Fibroblast of lung (primary cell): ENCODE results near the gene PUM2. TPM values are rescaled to one million over a fixed set of nuclear protein-coding genes. Genes with fewer than 3 reads are reported as not detected.
"Not testable (repeated sequence)": the region's sequence is repeated elsewhere in the genome, so short reads cannot be mapped to it uniquely, and the experiment has no call there.

Source experiments
- DNase-seq, 2 donors: peaks; one replicate each; pipeline versions ENCODE4 v3.0.0 to v3.0.0-alpha.2; 2010; ENCODE audit warnings: low read depth in 2 of 2
- H2AFZ ChIP-seq: 2 replicates; pipeline ENCODE4 v1.5.1; 2012; ENCODE audit warnings: low read length, control low read depth, inconsistent platforms
- H3K27ac ChIP-seq: 2 replicates; pipeline ENCODE4 v1.5.1; 2011; ENCODE audit warnings: low read length, control low read depth; ENCODE audit not compliant: insufficient read depth
- H3K27me3 ChIP-seq: 2 replicates; pipeline ENCODE4 v1.5.1; 2011; ENCODE audit warnings: mild to moderate bottlenecking, low read length; ENCODE audit not compliant: control insufficient read depth, insufficient read depth
- H3K36me3 ChIP-seq: 2 replicates; pipeline ENCODE4 v1.5.1; 2011; ENCODE audit warnings: low read length; ENCODE audit not compliant: control insufficient read depth, insufficient read depth
- H3K4me1 ChIP-seq: 2 replicates; pipeline ENCODE4 v1.5.1; 2011; ENCODE audit warnings: low read length; ENCODE audit not compliant: control insufficient read depth, insufficient read depth; ENCODE audit errors: extremely low read depth
- H3K4me2 ChIP-seq: 2 replicates; pipeline ENCODE4 v1.5.1; 2011; ENCODE audit warnings: low read length, control low read depth; ENCODE audit not compliant: insufficient read depth; ENCODE audit errors: extremely low read depth
- H3K4me3 ChIP-seq, 4 experiments: fragments of 200-600 bp in 1 of 4; sonication (generic) in 1 of 4; replicated peaks in 1 of 4; 2 replicates each; pipeline ENCODE4 v1.5.1; 2011 to 2016; ENCODE audit warnings: low read length in 4 of 4, low read depth in 3 of 4, mild to moderate bottlenecking in 3 of 4, control low read depth in 2 of 4, inconsistent platforms in 1 of 4, mixed read lengths in 1 of 4; ENCODE audit not compliant: insufficient read depth in 1 of 4; ENCODE audit errors: control extremely low read depth in 1 of 4
- H3K79me2 ChIP-seq: 2 replicates; pipeline ENCODE4 v1.5.1; 2012; ENCODE audit warnings: mild to moderate bottlenecking, low read length, inconsistent platforms; ENCODE audit not compliant: control insufficient read depth, insufficient read depth
- H3K9ac ChIP-seq: 2 replicates; pipeline ENCODE4 v1.5.1; 2011; ENCODE audit warnings: mild to moderate bottlenecking, low read length, control low read depth; ENCODE audit not compliant: insufficient read depth
- H3K9me3 ChIP-seq: 2 replicates; pipeline ENCODE4 v1.5.1; 2012; ENCODE audit warnings: low read depth, low read length; ENCODE audit not compliant: control insufficient read depth, insufficient read depth
- H4K20me1 ChIP-seq: 2 replicates; pipeline ENCODE4 v1.5.1; 2011; ENCODE audit warnings: low read length; ENCODE audit not compliant: control insufficient read depth, insufficient read depth; ENCODE audit errors: extremely low read depth
- EZH2 ChIP-seq: IDR thresholded peaks from 2 replicates; pipeline ENCODE4 v1.5.1; 2012; ENCODE audit warnings: low read length, control low read depth, mild to moderate bottlenecking; ENCODE audit errors: missing control alignments
- polyA plus RNA-seq, 2 donors: library from polyadenylated mRNA; depleted of rRNA in 1 of 2; stranded (reverse) in 1 of 2; unstranded in 1 of 2; fragments of >200 nt; gene quantifications; 2 replicates each; pipeline ENCODE4 v1.2.1, GENCODE V29; 2011 to 2012; ENCODE audit warnings: missing spikeins in 1 of 2
- total RNA-seq: library from RNA; depleted of rRNA; stranded (reverse); fragments of >200 nt; gene quantifications from 2 replicates; pipeline ENCODE4 v1.2.1, GENCODE V29; 2014
- TF ChIP-seq, protein P1 (sequence below), 2 donors: IDR thresholded peaks in 1 of 2; conservative IDR thresholded peaks in 1 of 2; 1 replicate in 1 of 2; 2 replicates in 1 of 2; pipeline ENCODE4 v1.5.1; 2011 to 2012; ENCODE audit warnings: low read length in 2 of 2, control low read depth in 1 of 2, inconsistent platforms in 1 of 2, low read depth in 1 of 2, mild to moderate bottlenecking in 1 of 2

PUM2 gene
- total and polyA plus RNA-seq, 2 donors (not counting 1 experiment from before 2014, with no cell fraction given), result 48.2 to 54.2 TPM

DNA sequence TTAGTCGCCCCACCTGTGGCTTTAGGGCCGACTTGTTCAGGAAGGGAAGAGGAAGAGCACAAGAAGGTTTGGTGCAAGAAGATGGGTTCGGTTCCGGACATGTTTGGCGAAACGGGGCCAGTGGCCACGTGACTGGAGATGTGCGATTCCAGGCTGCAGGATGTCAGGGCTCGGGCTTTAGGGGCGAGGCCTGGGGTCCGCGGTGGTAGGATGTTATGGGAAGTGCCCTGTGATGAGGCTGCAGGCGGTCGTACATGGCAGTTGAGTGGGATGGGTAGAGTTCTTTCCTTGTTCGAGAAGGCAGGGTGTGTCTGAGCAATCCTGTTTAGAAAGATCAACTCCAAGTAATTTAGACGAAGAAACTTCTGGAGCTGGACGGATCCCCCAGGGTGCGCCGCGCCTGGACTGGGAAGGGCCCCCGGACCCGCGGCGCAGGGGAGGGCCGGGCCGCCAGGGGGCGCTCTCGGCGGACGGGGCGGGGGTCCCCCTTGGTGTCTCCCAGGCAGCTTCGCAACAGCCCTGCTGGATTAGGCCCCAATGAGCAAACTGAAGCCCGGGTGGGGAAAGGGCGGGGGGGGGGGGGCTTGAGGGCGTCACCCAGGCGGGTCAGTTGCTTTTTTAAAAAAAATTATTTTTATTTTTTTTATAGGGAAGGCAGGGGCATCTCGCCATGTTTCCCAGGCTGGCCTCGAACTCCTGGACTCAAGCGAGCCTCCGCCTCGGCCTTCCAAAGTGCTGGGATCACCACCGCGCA is 108.5 kb downstream of the PUM2 start:
- no peak overlapping the region for H2AFZ ChIP-seq
- H3K27me3 ChIP-seq, result peaks cover 3% of the 10 kb centered on the region
- H3K9me3 ChIP-seq, result no peaks in the 10 kb centered on the region
- H4K20me1 ChIP-seq, result no peaks in the 10 kb centered on the region
- H3K79me2 ChIP-seq, result no peaks in the 10 kb centered on the region
- H3K4me2 ChIP-seq, result no peak overlapping the region
- DNase-seq, result no peak
- H3K4me3 ChIP-seq, result no peak overlapping the region
- no peak for TF ChIP-seq EZH2
- TF ChIP-seq, protein P1, sequence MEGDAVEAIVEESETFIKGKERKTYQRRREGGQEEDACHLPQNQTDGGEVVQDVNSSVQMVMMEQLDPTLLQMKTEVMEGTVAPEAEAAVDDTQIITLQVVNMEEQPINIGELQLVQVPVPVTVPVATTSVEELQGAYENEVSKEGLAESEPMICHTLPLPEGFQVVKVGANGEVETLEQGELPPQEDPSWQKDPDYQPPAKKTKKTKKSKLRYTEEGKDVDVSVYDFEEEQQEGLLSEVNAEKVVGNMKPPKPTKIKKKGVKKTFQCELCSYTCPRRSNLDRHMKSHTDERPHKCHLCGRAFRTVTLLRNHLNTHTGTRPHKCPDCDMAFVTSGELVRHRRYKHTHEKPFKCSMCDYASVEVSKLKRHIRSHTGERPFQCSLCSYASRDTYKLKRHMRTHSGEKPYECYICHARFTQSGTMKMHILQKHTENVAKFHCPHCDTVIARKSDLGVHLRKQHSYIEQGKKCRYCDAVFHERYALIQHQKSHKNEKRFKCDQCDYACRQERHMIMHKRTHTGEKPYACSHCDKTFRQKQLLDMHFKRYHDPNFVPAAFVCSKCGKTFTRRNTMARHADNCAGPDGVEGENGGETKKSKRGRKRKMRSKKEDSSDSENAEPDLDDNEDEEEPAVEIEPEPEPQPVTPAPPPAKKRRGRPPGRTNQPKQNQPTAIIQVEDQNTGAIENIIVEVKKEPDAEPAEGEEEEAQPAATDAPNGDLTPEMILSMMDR (conservative IDR thresholded peaks at IDR 0.05 in 1 of 2, IDR thresholded peaks at IDR 0.05 in 1 of 2; ENCODE audit: low read depth in 1 of 2, low read length in 2 of 2), result peak; percentile 15 to 25
- H3K4me1 ChIP-seq, result no peaks in the 10 kb centered on the region
- no peaks in the 10 kb centered on the region for H3K36me3 ChIP-seq
- H3K27ac ChIP-seq, result no peak overlapping the region
- H3K9ac ChIP-seq, result no peak overlapping the region

DNA sequence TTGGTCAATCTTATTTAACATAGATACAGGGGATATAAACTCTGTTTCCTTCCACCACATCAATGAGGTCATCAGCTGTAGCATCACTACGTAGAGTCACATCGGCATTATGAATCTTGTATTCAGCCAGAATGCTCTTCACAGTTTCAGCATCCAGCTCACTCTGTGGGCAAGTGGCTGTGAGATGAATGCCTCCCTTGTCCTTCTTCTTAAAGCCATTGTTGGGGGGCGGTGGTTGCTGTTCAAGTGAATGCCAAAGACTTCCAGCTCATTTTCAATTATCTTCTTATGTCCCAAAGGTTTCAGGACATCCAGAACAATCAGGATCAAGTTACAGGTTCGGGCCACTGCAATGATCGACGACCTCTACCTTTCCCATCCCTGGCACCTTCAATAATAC is 110.4 kb downstream of the PUM2 start:
- H3K4me2 ChIP-seq, DNase-seq, H2AFZ ChIP-seq, H3K27me3 ChIP-seq, H3K9ac ChIP-seq, H3K4me1 ChIP-seq, H3K4me3 ChIP-seq, H3K79me2 ChIP-seq, H3K36me3 ChIP-seq, H4K20me1 ChIP-seq, H3K27ac ChIP-seq, H3K9me3 ChIP-seq: not testable (repeated sequence)

DNA sequence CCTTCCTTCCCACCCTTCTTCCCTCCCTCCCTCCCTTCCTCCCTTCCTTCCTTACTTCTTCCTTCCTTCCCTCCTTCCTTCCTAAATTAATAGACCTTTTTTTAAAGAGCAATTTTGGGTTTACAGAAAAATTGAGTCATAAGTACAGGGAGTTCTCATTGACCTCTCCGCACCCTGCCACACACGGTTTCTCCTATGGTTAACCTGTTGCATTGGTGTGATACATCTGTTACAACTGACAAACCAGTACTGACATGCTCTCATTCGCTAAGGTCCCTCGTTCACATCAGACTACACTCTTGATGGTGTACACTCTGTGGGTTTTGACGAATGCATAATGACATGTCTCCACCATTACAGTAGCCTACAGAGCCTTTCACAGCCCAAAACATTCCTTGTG is 114.1 kb downstream of the PUM2 start:
- no peak for TF ChIP-seq EZH2
- TF ChIP-seq, protein P1 (conservative IDR thresholded peaks at IDR 0.05 in 1 of 2, IDR thresholded peaks at IDR 0.05 in 1 of 2; ENCODE audit: low read depth in 1 of 2, low read length in 2 of 2), result no peak
- H3K9ac ChIP-seq, result no peak overlapping the region

More for the DNA sequence above, 114.1 kb downstream of the PUM2 start:
- H3K4me2 ChIP-seq, result no peak overlapping the region
- no peak for DNase-seq
- no peaks in the 10 kb centered on the region for H3K36me3 ChIP-seq
- no peak overlapping the region for H3K27ac ChIP-seq
- H3K4me3 ChIP-seq, result no peak overlapping the region
- no peaks in the 10 kb centered on the region for H4K20me1 ChIP-seq
- no peak overlapping the region for H2AFZ ChIP-seq
- peaks cover 3% of the 10 kb centered on the region for H3K27me3 ChIP-seq
- peaks cover 3% of the 10 kb centered on the region for H3K4me1 ChIP-seq
- no peaks in the 10 kb centered on the region for H3K9me3 ChIP-seq
- no peaks in the 10 kb centered on the region for H3K79me2 ChIP-seq
